Head of caudate nucleus (tissue), 42 donors: ENCODE data around the gene DDX27.

ENCODE experiments used
- DNase-seq, 42 donors: peaks; one replicate each; pipeline versions ENCODE4 v3.0.0 to v3.0.0-alpha.2; 2020 to 2021; ENCODE audit warnings: mixed read lengths in 7 of 42
- intact Hi-C: fragments of 100-400 bp; cut with DNase I; formaldehyde crosslinking; loops from one replicate; pipeline ENCODE4 v1.15.0; 2022

The DDX27 gene

GRCh38 chr20:49273696-49274277, 54.6 kb downstream of the DDX27 start:
- intact Hi-C loops: no loop called here
- no peak for DNase-seq

GRCh38 chr20:49275216-49275615, 56.0 kb downstream of the DDX27 start:
- intact Hi-C loops: no loop called here

GRCh38 chr20:49275636-49276035, 56.4 kb downstream of the DDX27 start:
- no peak for DNase-seq
- intact Hi-C loops: no loop called here

More at GRCh38 chr20:49275216-49275615, 56.0 kb downstream of the DDX27 start:
- DNase-seq: no peak

GRCh38 chr20:49276161-49276960, 57.1 kb downstream of the DDX27 start:
- intact Hi-C loops: no loop called here
- DNase-seq: peak in 11 of 42 donors; percentile 13 to 70 (median 31)

GRCh38 chr20:49276961-49277785, 58.0 kb downstream of the DDX27 start:
- DNase-seq: peak in 34 of 42 donors; percentile 9 to 61 (median 26)

GRCh38 chr20:49277786-49278035, 58.5 kb downstream of the DDX27 start:
- intact Hi-C loops: loop anchor here (2.0 kb wide), 1 partner anchor 59 kb away; the partner anchor contains the start of gene DDX27
- peak in 1 of 42 donors; percentile 12 for DNase-seq

More at GRCh38 chr20:49276961-49277785, 58.0 kb downstream of the DDX27 start:
- intact Hi-C loops: no loop called here

GRCh38 chr20:49278036-49278817, 59.0 kb downstream of the DDX27 start, which contains the start of gene ZNFX1:
ZNFX1 (minus strand) TSS chr20:49278057; CDS start chr20:49275839, 2,218 bp downstream.
- intact Hi-C loops: loop anchor here (2.0 kb wide), 1 partner anchor 59 kb away; the partner anchor contains the start of gene DDX27
- DNase-seq: peak; percentile 96 to 99 (median 98)

- intact Hi-C loops: loop anchor here (2.0 kb wide), 1 partner anchor 60 kb away; the partner anchor contains the start of gene DDX27
- peak in 1 of 42 donors; percentile 15 for DNase-seq
Measured at GRCh38 chr20:49278818-49279676, 59.8 kb downstream of the DDX27 start.

GRCh38 chr20:49279677-49280462, 60.7 kb downstream of the DDX27 start:
- intact Hi-C loops: loop anchor here (2.0 kb wide), 1 partner anchor 61 kb away; the partner anchor contains the start of gene DDX27
- DNase-seq: no peak

- no peak for DNase-seq
- intact Hi-C loops: no loop called here
Measured at GRCh38 chr20:49280463-49281058, 61.3 kb downstream of the DDX27 start.

GRCh38 chr20:49281059-49281912, 62.1 kb downstream of the DDX27 start:
- DNase-seq: no peak
- intact Hi-C loops: no loop called here

- no peak for DNase-seq
- intact Hi-C loops: no loop called here
Measured at GRCh38 chr20:49281913-49282467, 62.8 kb downstream of the DDX27 start.

- peak in 6 of 42 donors; percentile 20 to 53 (median 26) for DNase-seq
- intact Hi-C loops: no loop called here
Measured at GRCh38 chr20:49282584-49283171, 63.5 kb downstream of the DDX27 start.

- intact Hi-C loops: no loop called here
- DNase-seq: no peak
Measured at GRCh38 chr20:49283176-49283702, 64.0 kb downstream of the DDX27 start.
